GM21737 (cell line): ENCODE data around the gene SAMD14.
"Not testable (repeated sequence)": the region's sequence is repeated elsewhere in the genome, so short reads cannot be mapped to it uniquely, and the experiment has no call there.

ENCODE experiments used
- ATAC-seq: cut with Tn5 transposase; IDR thresholded peaks from one replicate; pipeline ENCODE4 v1.9.1; 2021; ENCODE audit warnings: mild to moderate bottlenecking, moderate library complexity; ENCODE audit not compliant: unreplicated experiment

The SAMD14 gene

GRCh38 chr17:50076591-50077235 lies 53.2 kb downstream of the SAMD14 start:
- no peak for ATAC-seq

- no peak for ATAC-seq
Measured at GRCh38 chr17:50076221-50076590, 53.8 kb downstream of the SAMD14 start.

- no peak for ATAC-seq
Measured at GRCh38 chr17:50075446-50076032, 54.4 kb downstream of the SAMD14 start.

- ATAC-seq = no peak
Measured at GRCh38 chr17:50074227-50074626, 55.7 kb downstream of the SAMD14 start.

- no peak for ATAC-seq
Measured at GRCh38 chr17:50072925-50073324, 57.0 kb downstream of the SAMD14 start.

- no peak for ATAC-seq
Measured at GRCh38 chr17:50072130-50072529, 57.8 kb downstream of the SAMD14 start.

GRCh38 chr17:50071692-50072091 lies 58.3 kb downstream of the SAMD14 start:
- ATAC-seq = no peak

- no peak for ATAC-seq
Measured at GRCh38 chr17:50070908-50071680, 58.9 kb downstream of the SAMD14 start.

GRCh38 chr17:50067996-50068395 lies 62.0 kb downstream of the SAMD14 start:
- ATAC-seq = no peak

- no peak for ATAC-seq
Measured at GRCh38 chr17:50066995-50067394, 63.0 kb downstream of the SAMD14 start.

- ATAC-seq = no peak
Measured at GRCh38 chr17:50065056-50065455, 64.9 kb downstream of the SAMD14 start.

- no peak for ATAC-seq
Measured at GRCh38 chr17:50064253-50065001, 65.5 kb downstream of the SAMD14 start.

GRCh38 chr17:50063561-50064252 lies 66.3 kb downstream of the SAMD14 start:
- no peak for ATAC-seq

GRCh38 chr17:50062293-50063243 lies 67.4 kb downstream of the SAMD14 start:
- ATAC-seq = no peak

GRCh38 chr17:50061713-50062045 lies 68.3 kb downstream of the SAMD14 start:
- not testable (repeated sequence) for ATAC-seq

- no peak for ATAC-seq
Measured at GRCh38 chr17:50060951-50061712, 68.8 kb downstream of the SAMD14 start.
